Ovary (tissue), 9 donors: ENCODE results near the gene ZBTB25. TPM values are rescaled to one million over a fixed set of nuclear protein-coding genes. Genes with fewer than 3 reads are reported as not detected.
A peak's percentile ranks its signal among the peaks of the same experiment; 100 is the strongest.

Experiments
- DNase-seq, 5 donors: peaks; one replicate each; pipeline ENCODE4 v3.0.0-alpha.2; 2019 to 2020
- H3K27ac ChIP-seq, 2 donors: fragments of 200-600 bp; one replicate each; pipeline versions ENCODE4 v1.5.1 to v1.8.0; 2019 to 2022
- H3K27me3 ChIP-seq: fragments of 200-600 bp; one replicate; pipeline ENCODE4 v1.8.0; 2022
- H3K36me3 ChIP-seq: fragments of 200-600 bp; sonication (generic); one replicate; pipeline ENCODE4 v1.5.1; 2019
- H3K4me1 ChIP-seq: one replicate; pipeline ENCODE4 v1.8.1; 2013; ENCODE audit warnings: mild to moderate bottlenecking, moderate library complexity; ENCODE audit not compliant: insufficient read depth
- H3K4me3 ChIP-seq: fragments of 200-600 bp; sonication (generic); one replicate; pipeline ENCODE4 v1.5.1; 2017
- H3K9me3 ChIP-seq, 2 donors: fragments of 200-600 bp in 1 of 2; sonication (generic) in 1 of 2; one replicate each; pipeline versions ENCODE4 v1.5.1 to v1.8.1; 2013 to 2019; ENCODE audit warnings: mild to moderate bottlenecking in 1 of 2, moderate library complexity in 1 of 2
- CTCF ChIP-seq, 3 donors: fragments of 450-650 bp in 2 of 3; fragments of 200-600 bp in 1 of 3; IDR thresholded peaks; one replicate each; pipeline versions ENCODE4 v1.5.1 to v1.8.0; 2016 to 2022; ENCODE audit warnings: antibody characterized with exemption in 3 of 3, mild to moderate bottlenecking in 1 of 3
- EP300 ChIP-seq: sonication (generic); formaldehyde crosslinking; IDR thresholded peaks from one replicate; pipeline ENCODE4 v1.6.1; 2017; ENCODE audit warnings: antibody characterized with exemption
- POLR2A ChIP-seq: fragments of 450-650 bp; IDR thresholded peaks from one replicate; pipeline ENCODE4 v1.6.1; 2017; ENCODE audit warnings: antibody characterized with exemption, mild to moderate bottlenecking, moderate library complexity
- WGBS, 3 donors: extraction: QIAGEN DNeasy Blood & Tissue Kit in 1 of 3; methylation state at CpG; one replicate each; pipeline versions ENCODE4 v1.1.5 to v1.1.7; 2013 to 2017; 5-methylcytosine and 5-hydroxymethylcytosine counted together
- intact Hi-C, 4 donors: fragments of 100-400 bp; cut with DNase I; formaldehyde crosslinking; loops; one replicate each; pipeline versions ENCODE4 v1.11.0 to v1.15.1; 2022 to 2023
- polyA plus RNA-seq, 2 donors: library from polyadenylated mRNA; stranded (reverse); fragments of 200-250 nt in 1 of 2; fragments of 350-450 nt in 1 of 2; fragmentation: Illumina TruSeq in 1 of 2; extraction: RNeasy Lipid Tissue Mini Kit (QIAGEN cat#74804) in 1 of 2; gene quantifications; one replicate each; pipeline ENCODE4 v1.2.3, GENCODE V29; 2013 to 2014
- total RNA-seq, 7 donors: library from RNA; depleted of rRNA in 2 of 7; stranded (reverse); fragments of >200 nt in 2 of 7; fragmentation: NEBNext Ultra II Directional in 3 of 7; extraction: Animal tissue kit (Norgen Biotek cat#: 25700) in 3 of 7; gene quantifications; one replicate each; pipeline versions ENCODE4 v1.1.0 to v1.2.4, GENCODE V29; 2016 to 2023
- donor health status: DM: no; HTN: no; CAD: no; lungs with moderate emphysema.
- donor health status: DM: no; HTN: no; CAD: no.
- donor health status: Bipolar disorder and iron deficiency.
- donor health status: DM: yes; HTN: yes; CAD: no.
- donor health status: DM: no; HTN: no; CAD: no.
- donor health status: DM: yes; HTN: yes; CAD: no.

ZBTB25 gene
- total and polyA plus RNA-seq, 9 donors = 3.5 to 22.6 (median 13.5) TPM

GRCh38 chr14:64501411-64502171 lies 2.0 kb downstream of the ZBTB25 start:
- H3K9me3 ChIP-seq = no peaks in the 10 kb centered on the region
- H3K27ac ChIP-seq = peak overlapping the region in 1 of 2 donors; percentile 99
- H3K4me3 ChIP-seq = peak overlapping the region; percentile 89
- intact Hi-C loops = loop anchor here in 1 of 4 donors (10.0 kb wide), 1 partner anchor 157 kb away; no protein-coding TSS in a partner anchor
- 33 to 52% (median 36%) methylated on average over 8 of the region's 8 CpGs for WGBS, 3 donors
- peak; percentile 32 to 78 (median 44) for DNase-seq
- H3K27me3 ChIP-seq = no peaks in the 10 kb centered on the region
- H3K36me3 ChIP-seq = no peaks in the 10 kb centered on the region
- H3K4me1 ChIP-seq = peaks cover 7% of the 10 kb centered on the region
- TF ChIP-seq POLR2A = peak; percentile 52
- TF ChIP-seq EP300 = no peak
- TF ChIP-seq CTCF (IDR thresholded peaks at IDR 0.05) = no peak

GRCh38 chr14:64500088-64500487 lies 3.5 kb downstream of the ZBTB25 start:
- TF ChIP-seq EP300 (no peak), POLR2A (no peak), CTCF (IDR thresholded peaks at IDR 0.05) (no peak)
- WGBS, 3 donors = 96 to 98% (median 97%) methylated on average over 1 of the region's 1 CpG
- Histone ChIP-seq H3K4me3 (no peak overlapping the region), H3K36me3 (no peaks in the 10 kb centered on the region), H3K27me3 (no peaks in the 10 kb centered on the region), H3K4me1 (peaks cover 5% of the 10 kb centered on the region), H3K27ac (no peak overlapping the region), H3K9me3 (no peaks in the 10 kb centered on the region)
- no peak for DNase-seq
- intact Hi-C loops = loop anchor here in 1 of 4 donors (10.0 kb wide), 1 partner anchor 155 kb away; no protein-coding TSS in a partner anchor

- intact Hi-C loops = no loop called here
- Histone ChIP-seq H3K27me3 (no peaks in the 10 kb centered on the region), H3K4me3 (no peak overlapping the region), H3K36me3 (no peaks in the 10 kb centered on the region), H3K27ac (no peak overlapping the region), H3K4me1 (peaks cover 6% of the 10 kb centered on the region), H3K9me3 (no peaks in the 10 kb centered on the region)
- TF ChIP-seq POLR2A (no peak), CTCF (IDR thresholded peaks at IDR 0.05) (no peak), EP300 (no peak)
- no peak for DNase-seq
Observed at GRCh38 chr14:64496764-64497163, 6.9 kb downstream of the ZBTB25 start.

- Histone ChIP-seq H3K27ac (no peak overlapping the region), H3K9me3 (no peaks in the 10 kb centered on the region), H3K4me1 (peaks cover 4% of the 10 kb centered on the region), H3K27me3 (no peaks in the 10 kb centered on the region), H3K4me3 (no peak overlapping the region), H3K36me3 (no peaks in the 10 kb centered on the region)
- intact Hi-C loops = no loop called here
- TF ChIP-seq EP300 = no peak
- TF ChIP-seq POLR2A = no peak
- TF ChIP-seq CTCF (IDR thresholded peaks at IDR 0.05) = no peak
- no peak for DNase-seq
Observed at GRCh38 chr14:64495252-64495651, 8.4 kb downstream of the ZBTB25 start.
